ENCODE data around the gene SLC34A1.

- TF ChIP-seq CTCF (CRISPR knock-in tag; IDR thresholded peaks at IDR 0.05) (no peak), ZFP36L2 (CRISPR knock-in tag; IDR thresholded peaks at IDR 0.05) (no peak), JUND (CRISPR knock-in tag; IDR thresholded peaks at IDR 0.05) (no peak), EZH2 (conservative IDR thresholded peaks at IDR 0.05; ENCODE audit: low read depth, low read length) (no peak), FOXP4 (CRISPR knock-in tag; IDR thresholded peaks at IDR 0.05) (no peak), USF2 (IDR thresholded peaks at IDR 0.05; ENCODE audit: low read depth, low read length) (no peak), USF2 (CRISPR knock-in tag; IDR thresholded peaks at IDR 0.05; ENCODE audit: borderline replicate concordance) (no peak)
These were observed 10.0 kb upstream of the SLC34A1 start for GRCh38 chr5:177374211-177374610.
